ENCODE data around the gene JUP. TPM values are rescaled to one million over a fixed set of nuclear protein-coding genes. Genes with fewer than 3 reads are reported as not detected.
"Not testable (repeated sequence)": the region's sequence is repeated elsewhere in the genome, so short reads cannot be mapped to it uniquely, and the experiment has no call there.

JUP gene
- total RNA-seq, 1 donor from 2014 or later: 194 TPM

DNA sequence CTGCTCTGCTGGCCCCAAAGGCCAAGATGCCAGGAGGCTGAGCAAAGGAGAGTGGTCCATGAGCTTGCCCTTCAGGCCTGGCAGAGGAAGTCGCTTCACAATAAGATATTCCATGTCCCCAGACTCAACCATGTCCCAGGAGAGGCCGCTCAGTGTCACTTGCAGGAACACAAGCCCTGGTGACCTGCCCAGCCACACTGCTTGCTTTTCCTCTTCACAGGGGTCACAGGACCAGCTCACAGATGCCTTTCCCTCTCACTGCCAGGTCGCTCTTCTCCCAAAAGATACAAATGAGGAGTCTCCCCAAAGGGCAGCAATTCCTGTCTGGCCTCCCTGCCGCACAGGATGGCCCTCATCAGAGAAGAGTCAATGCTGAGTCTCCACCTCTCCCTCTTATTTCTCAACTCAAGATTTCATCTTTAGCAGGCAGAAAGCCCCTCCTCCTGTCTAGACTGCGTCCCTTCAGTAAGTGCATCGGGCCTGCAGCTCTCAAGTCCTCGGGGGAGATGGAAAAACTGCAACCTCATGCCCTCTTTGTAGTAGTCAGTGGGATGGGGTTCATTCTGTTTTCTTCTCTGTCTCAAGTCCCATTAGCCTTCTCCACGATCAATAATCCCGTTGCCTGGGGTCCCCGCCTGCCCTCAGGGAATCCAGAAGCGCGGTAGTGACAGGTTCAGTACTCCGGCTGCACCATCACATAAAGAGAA, 5.0 kb downstream of the JUP start:
- no peak for DNase-seq

DNA sequence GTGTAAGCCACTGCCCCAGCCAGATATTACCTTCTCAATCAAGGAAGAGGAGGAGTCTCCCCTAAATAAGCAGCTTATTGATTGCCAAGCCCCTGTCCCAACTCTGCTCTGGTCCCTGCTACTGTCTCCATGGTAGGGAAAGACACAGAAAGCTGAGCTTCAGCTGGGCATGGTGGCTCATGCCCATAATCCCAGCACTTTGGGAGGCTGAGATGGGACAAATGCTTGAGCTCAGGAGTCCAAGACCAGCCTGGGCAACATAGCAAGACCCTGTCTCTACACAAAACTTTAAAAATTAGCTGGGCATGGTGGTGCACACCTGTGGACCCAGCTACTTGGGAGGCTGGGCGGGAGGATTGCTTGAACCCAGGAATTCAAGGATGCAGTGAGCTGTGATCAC, 6.6 kb downstream of the JUP start:
- no peak for DNase-seq

DNA sequence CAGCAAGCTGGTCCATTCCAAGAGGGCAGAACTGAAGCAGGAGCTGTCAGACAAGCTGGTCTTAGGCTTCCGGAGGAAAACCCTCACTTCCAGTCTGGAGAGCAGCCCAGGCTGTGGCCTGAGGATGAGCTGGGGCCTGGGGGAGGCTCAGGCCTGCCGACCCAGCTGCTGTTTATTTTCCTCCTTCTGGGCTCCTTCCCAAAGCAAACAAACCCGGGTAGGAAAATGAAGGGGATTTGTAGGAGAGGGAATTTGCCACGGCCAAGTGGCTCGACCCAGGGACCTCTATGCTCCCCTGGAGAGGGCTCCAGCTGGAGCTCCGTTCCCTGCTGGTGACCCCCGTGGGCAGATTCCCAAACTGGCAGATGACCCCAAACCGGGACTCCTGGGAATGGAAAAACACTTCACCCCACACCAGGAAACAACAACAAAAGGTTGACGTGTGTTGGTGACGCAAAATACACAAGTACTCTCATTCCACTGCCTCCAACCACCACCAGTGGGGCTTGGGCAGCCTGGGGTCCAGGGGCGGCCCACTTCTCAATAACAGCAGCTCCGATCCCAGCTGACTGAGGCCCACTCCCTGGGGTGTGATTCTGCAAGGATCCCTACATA, 8.8 kb downstream of the JUP start:
- peak; percentile 94 for DNase-seq

DNA sequence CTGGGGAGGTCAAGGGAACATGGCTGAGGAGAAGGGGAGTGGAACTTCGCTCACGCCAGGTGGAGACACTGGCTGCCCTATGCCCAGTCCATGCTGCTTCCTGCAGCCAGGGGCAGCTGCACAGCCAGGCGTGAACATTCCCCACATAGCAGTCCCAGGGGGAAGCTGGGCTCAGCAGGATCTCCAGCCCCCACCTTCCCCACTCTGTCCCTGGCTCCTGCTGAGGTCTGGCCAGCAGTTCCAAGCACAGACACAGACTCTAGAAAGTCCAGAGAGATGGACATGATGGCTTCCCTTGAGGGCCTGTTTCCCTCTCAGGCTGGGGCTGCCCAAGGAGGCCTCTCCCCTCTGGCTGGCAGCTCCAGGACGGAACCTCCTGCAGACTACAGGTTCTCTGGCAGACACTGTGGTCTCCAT, 9.3 kb downstream of the JUP start:
- DNase-seq: peak; percentile 79

DNA sequence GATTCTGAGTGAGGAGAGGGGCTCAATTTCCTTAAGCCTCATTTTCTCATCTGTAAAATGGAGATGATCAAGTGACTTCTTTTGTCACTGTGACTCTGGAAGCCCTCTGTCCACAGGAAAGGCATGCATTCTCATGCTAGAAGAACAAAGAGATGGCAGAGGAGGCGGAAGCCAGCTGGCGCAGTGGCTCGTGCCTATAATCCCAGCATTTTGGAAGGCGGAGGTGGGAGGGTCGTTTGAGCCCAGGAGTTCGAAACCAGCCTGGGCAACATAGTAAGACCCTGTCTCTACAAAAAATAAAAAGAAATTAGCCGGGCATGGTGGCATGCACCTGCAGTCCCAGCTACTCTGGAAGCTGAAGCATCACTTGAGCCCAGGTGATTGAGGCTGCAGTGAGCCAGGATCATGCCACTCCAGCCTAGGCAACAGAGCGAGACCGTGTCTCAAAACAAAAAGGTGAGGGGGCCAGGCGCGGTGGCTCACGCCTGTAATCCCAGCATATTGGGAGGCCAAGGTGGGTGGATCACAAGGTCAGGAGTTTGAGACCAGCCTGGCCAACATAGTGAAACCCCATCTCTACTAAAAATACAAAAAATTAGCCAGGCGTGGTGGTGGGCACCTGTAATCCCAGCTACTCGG, 10.1 kb downstream of the JUP start:
- DNase-seq: not testable (repeated sequence)

DNA sequence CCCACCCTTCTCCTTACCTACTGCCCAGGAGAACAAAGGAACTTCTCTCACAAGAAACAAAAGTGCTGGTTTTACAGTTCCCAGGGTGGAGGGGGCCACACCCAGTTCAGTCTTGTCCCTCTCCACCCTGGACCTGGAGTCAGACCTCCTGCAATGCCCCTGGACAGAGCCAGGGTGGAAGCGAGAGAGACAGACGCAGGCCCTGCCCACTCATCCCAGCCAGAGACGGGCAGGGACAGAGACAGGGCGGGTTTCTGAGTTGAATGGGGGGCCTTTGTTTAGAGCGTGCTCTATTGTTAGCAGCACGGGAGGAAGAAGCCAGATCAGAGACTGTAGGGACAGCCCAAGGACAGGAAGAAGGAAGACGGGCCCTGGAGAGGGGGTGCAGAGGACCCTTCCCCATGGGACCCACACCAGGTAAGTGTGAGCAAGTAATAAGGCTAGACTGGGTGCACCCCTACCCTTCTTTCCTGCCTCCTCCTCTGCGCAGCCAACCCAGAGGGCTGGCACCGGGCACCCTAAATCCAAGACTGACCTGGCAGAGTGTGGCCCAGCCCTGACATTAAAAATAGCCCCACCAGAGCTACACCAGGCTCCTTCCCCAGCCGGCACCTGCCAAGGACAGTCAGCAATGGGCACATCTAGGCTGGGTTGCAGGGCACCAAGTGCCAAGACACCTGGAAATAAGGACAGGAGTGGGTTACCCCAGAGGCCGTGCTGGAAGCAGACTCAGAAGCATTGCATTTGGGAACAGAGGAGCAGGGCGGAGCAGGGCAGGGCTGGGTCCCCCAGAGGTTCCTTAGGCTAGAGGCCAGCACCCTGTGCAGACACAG, 10.9 kb downstream of the JUP start:
- no peak for DNase-seq

DNA sequence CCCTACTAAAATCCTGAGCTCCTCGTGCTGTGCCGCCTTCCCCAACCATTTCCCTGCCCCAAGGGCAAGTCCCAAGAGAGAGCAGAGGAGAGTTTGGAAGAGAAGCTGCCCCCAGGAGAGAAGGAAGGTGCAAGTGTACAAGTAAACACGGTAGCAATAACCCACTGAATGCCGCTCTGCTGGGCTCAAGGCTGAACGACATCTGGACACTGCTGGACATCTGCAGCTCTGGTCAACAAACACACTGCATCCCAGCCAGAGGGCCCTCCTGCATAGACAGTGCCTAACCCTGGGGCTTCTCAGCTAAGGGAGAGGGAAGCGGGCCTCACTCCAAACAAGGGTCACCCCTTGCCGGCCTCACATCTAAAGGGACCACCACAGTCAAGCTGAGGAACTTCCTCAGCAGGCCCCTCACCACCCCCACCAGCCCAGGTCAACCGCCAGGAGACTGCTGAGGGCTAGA, 12.7 kb downstream of the JUP start:
- no peak for DNase-seq

DNA sequence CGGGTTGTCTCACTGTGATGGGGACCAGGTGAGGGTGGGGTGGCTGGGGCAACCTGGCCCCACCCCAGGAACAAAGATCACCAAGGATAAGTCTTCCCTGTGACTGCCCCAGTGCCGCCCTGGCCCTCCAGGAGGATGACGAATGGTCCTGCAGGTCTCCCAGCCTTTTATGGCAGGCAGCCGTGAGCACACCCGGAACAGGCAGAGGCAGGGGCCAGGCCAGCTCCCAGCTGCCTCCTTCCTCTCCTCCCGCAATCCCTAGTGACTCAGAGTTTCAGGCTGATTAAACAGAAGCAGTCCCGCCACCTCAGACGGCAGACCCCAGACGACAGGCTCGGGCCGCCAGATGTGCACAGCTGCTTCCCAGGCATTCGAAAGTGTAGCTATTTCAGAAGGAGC, 13.3 kb downstream of the JUP start:
- peak; percentile 82 for DNase-seq

DNA sequence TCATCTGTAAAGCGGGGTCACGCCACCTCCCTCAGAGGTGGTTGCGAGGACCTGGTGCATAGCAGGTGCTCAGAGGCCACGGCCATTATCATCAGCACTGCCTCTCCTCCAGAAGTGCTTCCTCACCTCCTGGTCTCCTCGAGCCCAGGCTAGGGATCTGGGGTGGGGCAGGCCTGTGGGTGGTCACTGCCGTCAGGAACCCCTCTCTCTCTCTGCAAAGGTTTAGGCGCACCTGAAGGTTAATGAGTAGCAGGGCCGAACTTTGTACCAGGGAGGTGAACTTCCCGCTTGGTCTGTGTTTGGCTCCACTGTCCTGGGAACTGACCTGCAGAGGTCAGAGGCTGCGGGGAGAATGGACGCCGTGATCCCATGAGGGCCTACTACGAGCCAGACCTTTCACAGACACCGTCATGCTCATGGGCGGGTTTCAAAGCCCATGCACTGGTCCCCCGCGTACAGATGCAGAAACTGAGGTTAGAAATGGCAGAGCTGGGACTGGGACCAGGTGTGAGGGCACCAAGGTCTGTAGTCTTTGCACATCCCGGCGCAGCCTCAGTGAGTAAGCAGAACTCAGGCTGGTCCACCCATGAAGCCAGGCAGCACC, 13.8 kb downstream of the JUP start:
- no peak for DNase-seq

DNA sequence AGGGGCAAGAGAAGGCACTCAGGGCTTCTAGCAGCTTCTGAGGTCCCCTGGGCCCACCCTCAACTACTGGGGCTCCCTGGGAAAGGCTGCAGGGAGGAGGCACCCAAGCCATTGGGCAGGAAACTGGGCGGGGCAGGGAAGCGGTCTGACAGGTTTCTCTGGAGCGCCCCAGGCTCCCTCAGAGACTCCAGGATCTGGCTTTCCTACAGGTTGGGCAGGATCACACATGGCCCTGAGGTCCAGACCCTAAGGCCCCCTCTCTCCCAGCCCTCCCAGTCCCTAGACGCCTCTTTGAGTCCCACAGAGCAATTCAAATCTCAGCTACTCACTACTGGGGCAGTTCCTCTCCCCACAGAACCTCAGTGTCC, 14.3 kb downstream of the JUP start:
- DNase-seq: peak; percentile 49

DNA sequence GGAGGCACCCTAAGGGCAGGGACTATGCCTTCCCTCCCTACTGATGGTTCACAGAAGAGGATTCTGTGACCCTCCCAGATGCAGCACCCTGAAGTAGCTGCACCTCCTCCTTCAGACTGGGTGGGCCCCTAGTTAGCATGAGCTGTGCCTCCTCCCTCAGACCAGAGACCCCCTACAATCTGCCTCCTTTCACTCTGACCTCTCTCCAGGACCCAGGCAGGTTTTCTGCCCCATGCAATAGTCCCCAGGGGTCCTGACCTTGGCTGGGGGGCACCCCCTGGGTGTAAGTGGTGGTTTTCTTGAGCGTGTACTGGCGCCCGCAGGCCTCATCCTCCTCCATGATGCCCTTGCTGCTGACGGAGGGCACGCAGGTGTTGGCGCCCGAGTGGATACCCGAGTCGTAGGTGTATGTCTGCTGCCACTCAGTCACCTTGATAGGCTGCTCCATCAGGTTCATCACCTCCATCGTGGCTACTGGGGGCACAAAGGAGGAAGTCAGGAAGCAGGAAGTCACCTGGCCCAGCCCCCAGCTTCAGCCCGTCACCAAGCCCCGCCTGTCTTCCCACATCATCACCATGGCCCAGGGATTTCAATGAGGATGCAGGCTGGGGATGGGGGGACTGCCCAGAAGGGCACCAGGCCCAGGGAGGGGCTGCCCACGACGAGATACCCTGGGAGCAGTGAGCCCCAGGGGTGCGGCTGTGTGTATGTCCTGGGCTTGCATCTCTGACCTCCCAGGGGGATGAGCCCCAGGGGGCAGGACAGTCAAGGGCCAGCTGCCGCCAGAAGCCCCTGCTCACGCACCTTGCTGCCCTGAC, 14.9 kb downstream of the JUP start:
- no peak for DNase-seq

DNA sequence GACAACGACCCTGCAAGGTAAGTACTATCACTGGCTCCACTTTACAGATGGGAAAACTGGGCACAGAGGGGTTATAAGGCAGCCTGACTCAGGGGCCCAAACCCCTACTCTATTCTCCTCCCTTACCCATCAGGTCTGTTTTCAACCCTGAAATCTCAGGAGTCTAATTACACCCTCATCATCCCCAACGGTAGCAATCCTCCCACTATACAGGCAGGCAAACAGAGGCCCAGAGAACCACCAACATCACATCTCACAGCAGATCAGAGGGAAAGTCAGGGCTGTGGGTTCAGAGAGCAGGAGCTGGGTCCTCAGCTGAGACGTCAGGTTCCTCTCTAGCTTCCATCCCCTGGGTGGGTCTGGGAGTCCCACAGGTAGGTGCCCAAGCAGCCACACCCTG, 16.5 kb downstream of the JUP start:
- DNase-seq: no peak

DNA sequence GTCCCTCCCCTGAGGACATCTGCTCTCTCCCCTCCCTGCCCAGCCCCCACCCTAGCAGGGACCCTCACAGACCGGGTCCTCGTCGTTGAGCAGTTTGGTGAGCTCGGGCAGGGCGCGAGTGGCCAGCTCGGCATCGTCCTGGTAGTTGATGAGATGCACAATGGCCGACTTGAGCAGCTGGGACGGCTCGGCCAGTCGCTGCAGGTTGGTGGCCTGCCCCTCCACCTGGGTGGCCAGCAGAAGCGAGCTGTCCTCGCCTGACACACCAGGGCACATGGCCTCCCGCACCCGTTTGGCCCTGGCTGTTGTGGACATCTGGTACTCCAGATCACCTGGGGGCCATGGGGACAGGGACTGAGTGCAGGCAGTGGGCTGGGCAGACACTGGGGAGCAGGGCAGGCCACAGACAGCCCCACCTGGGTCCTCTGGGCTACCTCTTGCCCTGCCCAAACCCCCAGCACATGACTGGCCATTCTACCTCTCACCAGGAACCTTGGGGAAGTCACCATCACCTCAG, 17.1 kb downstream of the JUP start:
- no peak for DNase-seq

DNA sequence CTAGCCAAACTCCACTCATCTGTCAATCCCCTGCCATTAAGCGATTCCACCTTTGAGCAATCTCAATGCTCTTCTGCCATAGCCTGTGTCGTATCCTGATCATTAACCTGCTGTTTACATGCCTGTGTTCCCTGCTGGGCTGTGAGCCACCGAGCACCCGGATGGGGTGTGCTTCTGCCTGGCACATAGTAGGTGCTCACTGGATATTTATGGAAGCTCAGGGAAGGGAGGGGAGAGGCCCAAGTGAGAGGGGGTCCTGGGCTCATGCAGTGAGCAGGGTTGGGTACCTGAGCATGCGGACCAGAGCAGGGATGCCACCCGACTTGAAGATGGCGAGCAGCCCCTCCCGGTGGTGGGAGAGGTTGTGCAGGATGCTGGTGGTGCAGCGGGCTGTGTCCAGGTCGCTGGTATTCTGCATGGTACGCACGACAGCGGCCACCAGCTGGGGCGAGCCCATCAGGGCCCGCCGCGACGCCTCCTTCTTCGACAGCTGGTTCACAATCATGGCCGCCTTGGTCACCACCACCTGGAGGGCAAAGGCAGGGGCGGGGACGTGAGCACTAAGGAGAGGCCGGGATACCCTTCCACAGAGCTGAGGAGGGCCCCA, 17.7 kb downstream of the JUP start:
- no peak for DNase-seq

DNA sequence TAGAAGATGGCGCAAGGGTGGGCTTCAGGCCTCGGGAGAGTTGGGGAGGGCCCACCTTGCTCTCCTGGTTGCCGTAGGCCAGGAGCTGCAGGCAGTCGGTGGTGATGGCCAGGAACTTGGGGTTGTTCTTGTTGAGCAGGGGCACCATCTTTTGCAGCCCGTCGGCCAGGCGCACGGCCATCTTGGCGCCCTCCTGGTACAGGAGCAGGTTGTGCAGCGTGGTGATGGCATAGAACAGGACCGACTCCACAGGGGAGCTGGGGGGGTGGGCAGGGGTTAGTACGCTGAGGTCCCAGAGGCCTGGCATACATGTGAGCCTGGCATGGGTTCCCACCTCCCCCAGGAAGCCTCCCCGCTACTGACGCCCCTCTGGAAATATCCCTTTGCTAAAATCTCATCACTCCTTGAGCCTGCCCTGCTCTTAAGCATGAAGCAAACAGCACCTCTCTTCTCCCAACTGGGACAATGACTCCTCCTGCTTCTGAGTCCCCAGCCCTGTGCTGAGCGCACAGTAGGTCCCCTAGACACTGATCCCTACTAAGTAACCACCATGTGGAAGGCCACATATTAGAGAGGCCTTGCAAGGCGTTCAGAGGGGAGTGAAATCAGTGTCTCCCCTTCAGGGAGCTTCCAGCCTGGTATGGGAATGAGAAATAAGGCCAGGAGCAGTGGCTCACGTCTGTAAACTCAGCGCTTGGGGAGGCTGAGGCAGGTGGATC, 19.0 kb downstream of the JUP start:
- DNase-seq: no peak

DNA sequence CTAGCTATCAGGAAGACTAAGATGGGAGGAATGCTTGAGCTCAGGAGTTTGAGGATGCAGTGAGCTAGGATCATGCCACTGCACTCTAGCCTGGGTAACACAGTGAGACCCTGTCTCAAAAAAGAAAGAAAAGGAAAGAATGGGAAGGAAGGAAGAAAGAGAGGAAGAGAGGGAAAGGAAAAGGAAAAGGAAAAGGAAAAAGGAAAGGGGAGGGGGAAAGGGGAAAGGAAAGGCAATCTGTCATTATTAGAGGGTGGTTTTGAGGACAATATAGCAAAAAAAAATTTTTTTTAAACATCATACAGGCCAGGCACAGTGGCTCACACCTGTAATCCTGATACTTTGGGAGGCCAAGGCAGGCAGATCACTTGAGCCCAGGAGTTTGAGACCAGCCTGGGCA, 20.4 kb downstream of the JUP start:
- no peak for DNase-seq

DNA sequence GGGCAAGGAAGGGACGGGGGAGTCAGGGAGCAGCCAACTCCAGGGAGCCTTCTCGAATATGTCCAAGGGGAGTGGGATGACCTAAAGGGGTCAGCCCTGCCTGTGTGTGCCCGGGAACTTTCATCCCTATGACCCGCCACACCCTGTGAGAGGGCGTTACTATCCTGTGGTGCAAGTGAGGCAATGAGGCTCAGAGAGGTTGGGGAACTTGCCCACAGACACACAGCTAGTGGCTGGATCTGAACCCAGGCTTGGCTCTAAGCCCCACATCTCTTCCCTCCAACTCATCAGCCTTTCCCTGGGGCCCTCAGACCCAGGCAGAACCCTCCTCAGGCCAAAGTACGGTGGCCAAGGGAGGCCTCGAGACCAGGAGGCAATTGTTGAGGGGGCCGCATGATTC, 23.2 kb downstream of the JUP start:
- DNase-seq: no peak

DNA sequence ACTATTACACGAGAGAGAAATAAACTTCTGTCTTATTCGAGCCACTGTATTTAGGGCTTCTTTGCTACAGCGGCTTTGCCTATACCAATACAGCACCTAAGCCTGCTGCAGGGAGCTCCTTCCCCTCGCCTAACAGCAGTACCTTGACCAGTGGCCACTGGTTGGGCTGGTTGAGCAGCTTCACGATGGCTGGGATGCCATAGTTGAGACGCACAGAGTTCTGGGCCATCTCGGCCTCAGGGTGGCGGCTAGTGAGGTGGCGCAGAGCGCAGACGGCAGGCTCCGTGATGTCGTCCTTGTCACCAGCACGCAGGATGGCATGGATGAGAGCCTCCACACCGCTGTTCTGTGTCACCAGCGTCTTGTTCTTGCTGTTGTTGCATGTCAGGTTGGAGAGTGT, 23.7 kb downstream of the JUP start:
- no peak for DNase-seq

DNA sequence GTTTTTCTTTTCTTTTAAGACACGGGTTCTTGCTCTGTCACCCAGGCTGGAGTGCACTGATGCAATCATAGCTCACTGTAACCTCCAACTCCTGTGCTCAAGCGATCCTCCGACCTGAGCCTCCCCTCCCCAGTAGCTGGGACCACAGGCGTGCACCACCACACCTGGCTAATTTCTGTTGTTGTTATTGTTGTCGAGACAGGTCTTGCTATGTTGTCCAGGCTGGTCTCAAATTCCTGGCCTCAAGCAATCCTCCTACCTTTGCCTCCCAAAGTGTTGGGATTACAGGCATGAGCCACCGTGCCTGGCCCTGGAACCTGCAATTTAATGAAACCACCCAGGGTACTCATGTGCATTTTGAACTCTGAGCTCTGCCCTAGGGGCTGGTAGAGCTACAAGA, 24.1 kb downstream of the JUP start:
- DNase-seq: no peak

DNA sequence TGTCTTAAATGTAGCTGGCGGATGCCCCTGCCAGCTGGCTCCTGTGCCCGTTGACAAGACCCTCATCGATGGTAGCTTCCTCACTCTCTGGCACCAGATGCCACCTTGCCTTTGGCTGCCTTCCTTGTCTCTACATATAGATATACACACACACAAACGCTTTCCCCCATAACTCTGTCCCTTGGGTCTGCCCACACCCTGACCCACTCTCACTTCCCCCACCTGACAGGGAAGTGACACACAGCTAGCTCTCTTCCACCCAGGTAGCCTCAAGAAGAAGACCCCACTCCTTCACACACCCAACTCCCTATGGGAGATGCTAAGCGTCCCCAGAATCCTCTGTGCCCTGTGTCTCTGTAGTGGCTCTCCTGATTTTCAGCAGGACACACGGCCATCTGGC, 25.6 kb downstream of the JUP start:
- no peak for DNase-seq
